D721Med (cell line): ENCODE data around the gene KANK4.
"Not testable (repeated sequence)": the region's sequence is repeated elsewhere in the genome, so short reads cannot be mapped to it uniquely, and the experiment has no call there.

Experiments used
- DNase-seq: peaks from one replicate; pipeline ENCODE4 v3.0.0; 2011; ENCODE audit warnings: low spot score; ENCODE audit not compliant: insufficient read length
- FAIRE-seq: peaks from 2 replicates; lab custom pipeline; 2011; peaks lifted over from hg19 to GRCh38; lab: Jason Lieb, UNC
- TF ChIP-seq, protein P1 (sequence below): IDR thresholded peaks from 2 replicates; pipeline ENCODE4 v1.5.1; 2012; ENCODE audit warnings: mild to moderate bottlenecking, control low read depth; ENCODE audit not compliant: insufficient read depth; ENCODE audit errors: missing control alignments

Gene KANK4

DNA sequence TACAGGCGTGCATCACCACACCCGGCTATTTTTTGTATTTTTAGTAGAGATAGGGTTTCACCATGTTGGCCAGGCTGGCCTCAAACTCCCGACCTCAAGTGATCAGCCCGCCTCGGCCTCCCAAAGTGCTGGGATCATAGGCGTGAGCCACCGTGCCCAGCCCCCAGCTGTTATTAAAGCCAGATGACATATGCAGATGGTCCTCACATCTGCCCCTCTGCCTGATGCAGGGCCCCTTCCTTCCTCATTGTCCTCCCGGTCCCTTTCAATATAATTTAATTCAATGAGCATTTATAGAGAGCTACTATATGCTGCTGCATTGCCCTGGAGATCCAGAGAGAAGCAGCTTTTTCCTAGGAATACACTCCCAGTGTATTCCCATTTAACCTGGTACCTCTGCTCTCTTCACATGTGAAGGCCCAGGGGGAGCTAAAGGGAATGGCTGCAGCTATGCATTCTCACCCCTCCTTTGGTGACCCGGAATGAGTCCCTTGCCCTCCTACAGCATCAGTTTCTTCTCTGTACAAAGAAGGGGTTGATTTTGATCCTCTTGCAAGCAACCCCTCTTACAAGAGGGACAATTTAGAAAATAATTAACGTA lies 69.0 kb downstream of the KANK4 start:
- TF ChIP-seq, protein P1, sequence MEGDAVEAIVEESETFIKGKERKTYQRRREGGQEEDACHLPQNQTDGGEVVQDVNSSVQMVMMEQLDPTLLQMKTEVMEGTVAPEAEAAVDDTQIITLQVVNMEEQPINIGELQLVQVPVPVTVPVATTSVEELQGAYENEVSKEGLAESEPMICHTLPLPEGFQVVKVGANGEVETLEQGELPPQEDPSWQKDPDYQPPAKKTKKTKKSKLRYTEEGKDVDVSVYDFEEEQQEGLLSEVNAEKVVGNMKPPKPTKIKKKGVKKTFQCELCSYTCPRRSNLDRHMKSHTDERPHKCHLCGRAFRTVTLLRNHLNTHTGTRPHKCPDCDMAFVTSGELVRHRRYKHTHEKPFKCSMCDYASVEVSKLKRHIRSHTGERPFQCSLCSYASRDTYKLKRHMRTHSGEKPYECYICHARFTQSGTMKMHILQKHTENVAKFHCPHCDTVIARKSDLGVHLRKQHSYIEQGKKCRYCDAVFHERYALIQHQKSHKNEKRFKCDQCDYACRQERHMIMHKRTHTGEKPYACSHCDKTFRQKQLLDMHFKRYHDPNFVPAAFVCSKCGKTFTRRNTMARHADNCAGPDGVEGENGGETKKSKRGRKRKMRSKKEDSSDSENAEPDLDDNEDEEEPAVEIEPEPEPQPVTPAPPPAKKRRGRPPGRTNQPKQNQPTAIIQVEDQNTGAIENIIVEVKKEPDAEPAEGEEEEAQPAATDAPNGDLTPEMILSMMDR: no peak
- DNase-seq (no peak), FAIRE-seq (no peak)

DNA sequence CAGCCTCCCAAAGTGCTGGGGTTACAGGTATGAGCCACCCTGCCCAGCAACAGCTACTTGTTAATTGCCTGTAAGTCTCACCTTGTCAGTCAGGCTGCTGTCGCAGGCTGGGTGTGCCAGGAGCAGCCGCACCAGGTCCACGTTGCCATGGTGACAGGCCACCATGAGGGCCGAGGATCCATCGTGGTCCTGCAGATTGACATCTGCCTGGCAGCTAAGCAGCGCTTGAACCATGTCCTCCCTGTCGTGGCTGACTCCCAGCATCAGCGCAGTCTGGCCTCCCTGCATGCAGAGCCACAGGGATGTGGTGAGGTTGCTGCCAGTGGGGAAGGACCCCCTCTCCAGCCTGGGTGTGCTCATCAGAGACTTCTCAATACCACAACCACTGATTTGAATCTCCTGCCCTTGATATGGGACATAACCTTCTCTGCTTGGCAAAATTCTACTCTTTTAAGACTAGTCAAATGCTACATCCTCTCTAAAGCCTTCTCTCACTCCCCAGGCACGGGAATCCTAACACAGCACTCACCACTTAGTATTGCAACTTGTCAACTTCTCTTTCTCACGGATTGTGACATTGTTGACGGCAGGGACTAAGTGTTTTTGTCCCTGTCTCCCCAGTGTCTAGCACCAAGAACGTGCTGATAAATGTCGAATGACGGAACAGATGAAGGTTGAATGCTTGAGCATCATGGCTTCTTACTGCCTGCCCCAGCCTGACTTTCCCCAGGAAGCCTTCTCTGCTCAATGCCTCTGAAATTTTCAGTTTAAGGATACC lies 71.7 kb downstream of the KANK4 start:
- no peak for DNase-seq
- FAIRE-seq: no peak

DNA sequence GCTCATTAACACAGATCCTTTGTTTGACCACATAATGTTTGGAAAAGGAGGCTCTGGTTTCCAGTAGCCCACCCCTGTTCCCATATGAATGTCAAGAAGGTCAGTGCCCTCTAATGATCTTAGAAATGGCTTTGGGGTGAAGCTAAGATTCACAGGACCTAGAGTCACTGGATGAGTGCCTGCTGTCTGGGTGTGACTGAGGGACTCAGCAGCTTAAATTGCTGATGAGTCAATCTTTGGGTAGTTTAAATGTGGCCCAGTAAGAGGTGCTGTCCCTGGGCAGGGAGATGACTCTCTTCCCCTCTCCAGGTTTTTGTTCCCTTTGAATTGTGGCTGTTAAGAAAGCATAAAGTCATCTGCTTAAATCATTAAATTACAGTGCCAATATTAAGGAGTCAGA lies 74.0 kb downstream of the KANK4 start:
- FAIRE-seq (no peak), DNase-seq (no peak)
- TF ChIP-seq, protein P1: no peak

More for the DNA sequence above, 71.7 kb downstream of the KANK4 start:
- TF ChIP-seq, protein P1: no peak

DNA sequence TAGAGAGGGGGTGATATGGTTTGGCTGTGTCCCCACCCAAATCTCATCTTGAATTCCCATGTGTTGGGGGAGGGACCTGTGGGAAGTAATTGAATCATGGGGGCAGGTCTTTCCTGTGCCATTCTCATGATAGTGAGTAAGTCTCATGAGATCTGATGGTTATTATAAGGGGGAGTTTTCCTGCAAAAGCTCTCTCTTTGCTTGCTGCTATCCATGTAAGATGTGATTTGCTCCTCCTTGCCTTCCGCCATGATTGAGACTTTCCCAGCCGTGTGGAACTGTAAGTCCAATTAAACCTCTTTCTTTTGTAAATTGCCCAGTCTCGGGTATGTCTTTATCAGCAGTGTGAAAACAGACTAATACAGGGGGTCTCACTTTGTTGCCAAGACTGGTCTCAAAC lies 74.9 kb downstream of the KANK4 start:
- DNase-seq, FAIRE-seq: not testable (repeated sequence)

DNA sequence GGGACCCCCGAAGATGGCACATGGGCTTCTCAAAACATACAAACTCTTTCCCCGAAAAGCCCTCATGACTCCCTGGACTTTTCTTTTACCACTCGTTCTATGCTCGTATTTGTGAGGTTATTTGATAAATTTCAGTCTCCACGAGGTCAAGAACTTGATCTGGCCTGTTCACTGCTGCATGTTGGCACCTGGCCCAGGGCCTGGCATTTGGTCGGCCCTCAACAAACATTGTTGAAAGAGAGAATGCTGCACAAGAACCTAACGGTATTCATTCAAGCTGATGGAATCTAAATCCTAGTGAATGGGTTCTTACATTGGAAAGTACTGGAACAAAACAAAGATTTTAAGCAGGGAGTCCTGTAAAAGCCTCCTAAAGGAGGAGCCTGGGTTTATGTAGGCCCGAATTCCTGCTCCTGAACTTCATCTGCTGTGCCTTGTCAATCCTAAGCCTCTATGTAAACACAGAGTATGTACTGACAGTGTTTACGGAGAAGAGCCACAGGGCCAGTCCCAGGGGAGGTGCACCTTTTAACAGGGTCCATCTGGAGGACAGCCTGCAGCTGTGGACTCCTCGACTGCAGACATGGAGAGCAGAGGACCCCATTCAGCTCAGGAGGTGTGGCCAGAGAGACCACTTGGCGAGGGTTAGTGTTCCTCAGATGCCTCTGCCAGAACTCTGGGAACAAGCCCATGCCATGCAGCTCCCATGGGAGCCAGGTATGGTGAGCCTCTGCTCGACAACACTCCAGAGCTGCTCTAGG lies 77.7 kb downstream of the KANK4 start:
- TF ChIP-seq, protein P1: no peak
- no peak for DNase-seq
- no peak for FAIRE-seq

DNA sequence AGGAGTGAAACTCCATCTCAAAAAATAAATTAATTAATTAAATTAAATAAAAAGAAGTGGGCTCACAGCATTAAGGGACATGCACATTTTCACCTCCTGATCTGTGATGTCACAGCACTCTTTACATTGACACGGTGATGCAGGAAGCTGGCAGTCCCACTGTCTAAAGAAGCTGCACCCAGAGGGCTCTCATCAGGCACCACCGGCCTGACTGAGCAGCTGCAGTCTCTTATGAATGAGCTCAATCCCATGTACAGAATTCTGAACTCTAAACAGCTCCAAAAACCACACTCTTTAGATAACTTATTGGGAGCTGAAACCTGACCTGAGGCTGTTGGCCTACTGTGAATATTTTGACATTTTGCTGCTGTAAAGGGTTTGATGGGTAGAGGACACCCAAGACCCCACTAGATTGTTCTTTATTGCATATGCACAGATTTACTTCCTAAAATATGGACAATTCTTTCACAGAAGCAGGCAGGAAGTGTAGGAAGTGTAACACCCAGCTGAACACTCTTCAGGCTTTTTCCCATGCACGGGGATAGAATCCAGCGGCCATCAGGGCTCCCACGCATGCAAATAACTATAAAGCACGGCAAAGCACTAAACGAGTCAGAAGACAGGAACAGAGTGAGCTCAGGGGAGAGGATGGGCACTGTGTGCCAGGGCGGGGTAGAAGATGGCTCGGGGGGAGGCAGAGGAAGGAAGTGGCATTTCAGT lies 78.4 kb downstream of the KANK4 start:
- no peak for DNase-seq
- FAIRE-seq: no peak

DNA sequence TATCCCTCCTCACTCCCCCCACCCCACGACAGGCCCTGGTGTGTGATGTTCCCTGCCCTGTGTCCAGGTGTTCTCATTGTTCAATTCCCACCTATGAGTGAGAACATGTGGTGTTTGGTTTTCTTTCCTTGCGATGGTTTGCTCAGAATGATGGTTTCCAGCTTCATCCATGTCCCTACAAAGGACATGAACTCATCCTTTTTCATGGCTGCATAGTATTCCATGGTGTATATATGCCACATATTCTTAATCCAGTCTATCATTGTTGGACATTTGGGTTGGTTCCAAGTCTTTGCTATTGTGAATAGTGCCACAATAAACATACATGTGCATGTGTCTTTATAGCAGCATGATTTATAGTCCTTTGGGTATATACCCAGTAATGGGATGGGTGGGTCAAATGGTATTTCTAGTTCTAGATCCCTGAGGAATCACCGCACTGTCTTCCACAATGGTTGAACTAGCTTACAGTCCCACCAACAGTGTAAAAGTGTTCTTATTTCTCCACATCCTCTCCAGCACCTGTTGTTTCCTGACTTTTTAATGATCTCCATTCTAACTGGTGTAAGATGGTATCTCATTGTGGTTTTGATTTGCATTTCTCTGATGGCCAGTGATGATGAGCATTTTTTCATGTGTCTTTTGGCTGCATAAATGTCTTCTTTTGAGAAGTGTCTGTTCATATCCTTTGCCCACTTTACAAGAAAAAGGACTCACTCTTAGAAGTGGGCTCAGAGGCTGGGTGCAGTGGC lies 79.4 kb downstream of the KANK4 start:
- DNase-seq, FAIRE-seq: not testable (repeated sequence)

More for the DNA sequence above, 78.4 kb downstream of the KANK4 start:
- TF ChIP-seq, protein P1: no peak
